DND-41 (cell line): ENCODE results near the gene THBS3.

ENCODE experiments used
- ATAC-seq: fragments of 200-7000 bp; cut with Tn5 transposase; 3 replicates; pipeline ENCODE4 v1.9.1; 2021; ENCODE audit warnings: low read depth; ENCODE audit not compliant: insufficient read depth
- DNase-seq: peaks from one replicate; pipeline ENCODE4 v3.0.0-alpha.2; 2020
- H2AFZ ChIP-seq: 2 replicates; pipeline ENCODE4 v1.6.0; 2012; ENCODE audit warnings: low read depth, low read length
- H3K27ac ChIP-seq: 2 replicates; pipeline ENCODE4 v1.5.1; 2012; ENCODE audit warnings: low read length, inconsistent platforms
- H3K27me3 ChIP-seq: fragments of 200-600 bp; sonication (generic); 2 replicates; pipeline ENCODE4 v1.6.0; 2012; ENCODE audit warnings: low read length, mild to moderate bottlenecking, inconsistent platforms; ENCODE audit not compliant: insufficient read depth, poor library complexity
- H3K36me3 ChIP-seq: 2 replicates; pipeline ENCODE4 v1.5.1; 2012; ENCODE audit warnings: low read length, inconsistent platforms; ENCODE audit not compliant: insufficient read depth
- H3K4me1 ChIP-seq: 2 replicates; pipeline ENCODE4 v1.5.1; 2012; ENCODE audit warnings: mild to moderate bottlenecking, low read length; ENCODE audit not compliant: insufficient read depth
- H3K4me2 ChIP-seq: 2 replicates; pipeline ENCODE4 v1.6.0; 2012; ENCODE audit warnings: mild to moderate bottlenecking, moderate library complexity, low read length, inconsistent platforms; ENCODE audit not compliant: insufficient read depth
- H3K4me3 ChIP-seq, 2 experiments: fragments of 200-600 bp in 1 of 2; shearing (Covaris generic) in 1 of 2; 2 replicates each; pipeline ENCODE4 v1.5.1; 2012 to 2016; ENCODE audit warnings: inconsistent platforms in 2 of 2, low read length in 2 of 2, mild to moderate bottlenecking in 2 of 2, low read depth in 1 of 2, moderate library complexity in 1 of 2
- H3K79me2 ChIP-seq: 2 replicates; pipeline ENCODE4 v1.6.0; 2012; ENCODE audit warnings: low read length, inconsistent platforms; ENCODE audit not compliant: insufficient read depth
- H3K9ac ChIP-seq: 2 replicates; pipeline ENCODE4 v1.6.0; 2012; ENCODE audit warnings: low read depth, mild to moderate bottlenecking, inconsistent platforms, low read length, moderate library complexity
- H3K9me3 ChIP-seq: 2 replicates; pipeline ENCODE4 v1.5.1; 2012; ENCODE audit warnings: low read length, moderate library complexity, mild to moderate bottlenecking, inconsistent platforms; ENCODE audit not compliant: insufficient read depth, severe bottlenecking
- H4K20me1 ChIP-seq: 2 replicates; pipeline ENCODE4 v1.6.0; 2012; ENCODE audit warnings: low read length; ENCODE audit not compliant: insufficient read depth
- CTCF ChIP-seq: IDR thresholded peaks from 2 replicates; pipeline ENCODE4 v1.5.1; 2012; ENCODE audit warnings: borderline replicate concordance, low read length, moderate library complexity, mild to moderate bottlenecking; ENCODE audit not compliant: poor library complexity, severe bottlenecking; ENCODE audit errors: extremely low read depth
- EZH2 ChIP-seq: IDR thresholded peaks from 3 replicates; pipeline ENCODE4 v1.6.1; 2012; ENCODE audit warnings: borderline replicate concordance, low read depth, mild to moderate bottlenecking, moderate library complexity, low read length, inconsistent platforms; ENCODE audit not compliant: severe bottlenecking

Gene THBS3

GRCh38 chr1:155242805-155243358, 35.2 kb upstream of the THBS3 start:
- TF ChIP-seq EZH2: no peak
- no peak for TF ChIP-seq CTCF
- DNase-seq (no peak), ATAC-seq (no peak)
- Histone ChIP-seq H3K4me2 (peak overlapping the region; percentile 72), H3K9ac (peak overlapping the region; percentile 83), H2AFZ (no peak overlapping the region), H3K27me3 (no peaks in the 10 kb centered on the region), H3K27ac (peak overlapping the region; percentile 96), H3K4me3 (peak overlapping the region; percentile 74 to 82; a peak in 3 of 4 replicates), H3K36me3 (peaks cover 17% of the 10 kb centered on the region), H3K79me2 (peaks cover 34% of the 10 kb centered on the region), H3K9me3 (no peaks in the 10 kb centered on the region), H3K4me1 (peaks cover 51% of the 10 kb centered on the region), H4K20me1 (no peaks in the 10 kb centered on the region)

- H4K20me1 ChIP-seq: no peaks in the 10 kb centered on the region
- peak overlapping the region; percentile 49 for H3K9ac ChIP-seq
- ATAC-seq: no peak
- peak overlapping the region; percentile 82 for H3K4me2 ChIP-seq
- no peaks in the 10 kb centered on the region for H3K9me3 ChIP-seq
- H3K27me3 ChIP-seq: no peaks in the 10 kb centered on the region
- peaks cover 17% of the 10 kb centered on the region for H3K36me3 ChIP-seq
- H3K79me2 ChIP-seq: peaks cover 34% of the 10 kb centered on the region
- H3K27ac ChIP-seq: peak overlapping the region; percentile 51
- peaks cover 51% of the 10 kb centered on the region for H3K4me1 ChIP-seq
- TF ChIP-seq CTCF: no peak
- TF ChIP-seq EZH2: no peak
- H2AFZ ChIP-seq: no peak overlapping the region
- no peak for DNase-seq
- 0 out of 4 replicates have a peak overlapping the region, but pooled peaks of 1 of the 2 experiments have one; percentile 60 for H3K4me3 ChIP-seq
Measured at GRCh38 chr1:155241841-155242264, 34.2 kb upstream of the THBS3 start.

GRCh38 chr1:155241069-155241679, 33.5 kb upstream of the THBS3 start:
- Histone ChIP-seq H3K79me2 (peaks cover 34% of the 10 kb centered on the region), H4K20me1 (no peaks in the 10 kb centered on the region), H2AFZ (peak overlapping the region; percentile 68), H3K9ac (peak overlapping the region; percentile 49), H3K4me3 (peak overlapping the region; percentile 18 to 60; a peak in 3 of 4 replicates), H3K4me2 (peak overlapping the region; percentile 82), H3K9me3 (no peaks in the 10 kb centered on the region), H3K4me1 (peaks cover 51% of the 10 kb centered on the region), H3K27me3 (no peaks in the 10 kb centered on the region), H3K36me3 (peaks cover 23% of the 10 kb centered on the region), H3K27ac (peak overlapping the region; percentile 51)
- DNase-seq: peak; percentile 80
- TF ChIP-seq EZH2 (no peak), CTCF (no peak)
- peak; percentile 34 for ATAC-seq
